Measurements from ENCODE around the gene PHRF1.
A peak's percentile ranks its signal among the peaks of the same experiment; 100 is the strongest.

Gene PHRF1

DNA sequence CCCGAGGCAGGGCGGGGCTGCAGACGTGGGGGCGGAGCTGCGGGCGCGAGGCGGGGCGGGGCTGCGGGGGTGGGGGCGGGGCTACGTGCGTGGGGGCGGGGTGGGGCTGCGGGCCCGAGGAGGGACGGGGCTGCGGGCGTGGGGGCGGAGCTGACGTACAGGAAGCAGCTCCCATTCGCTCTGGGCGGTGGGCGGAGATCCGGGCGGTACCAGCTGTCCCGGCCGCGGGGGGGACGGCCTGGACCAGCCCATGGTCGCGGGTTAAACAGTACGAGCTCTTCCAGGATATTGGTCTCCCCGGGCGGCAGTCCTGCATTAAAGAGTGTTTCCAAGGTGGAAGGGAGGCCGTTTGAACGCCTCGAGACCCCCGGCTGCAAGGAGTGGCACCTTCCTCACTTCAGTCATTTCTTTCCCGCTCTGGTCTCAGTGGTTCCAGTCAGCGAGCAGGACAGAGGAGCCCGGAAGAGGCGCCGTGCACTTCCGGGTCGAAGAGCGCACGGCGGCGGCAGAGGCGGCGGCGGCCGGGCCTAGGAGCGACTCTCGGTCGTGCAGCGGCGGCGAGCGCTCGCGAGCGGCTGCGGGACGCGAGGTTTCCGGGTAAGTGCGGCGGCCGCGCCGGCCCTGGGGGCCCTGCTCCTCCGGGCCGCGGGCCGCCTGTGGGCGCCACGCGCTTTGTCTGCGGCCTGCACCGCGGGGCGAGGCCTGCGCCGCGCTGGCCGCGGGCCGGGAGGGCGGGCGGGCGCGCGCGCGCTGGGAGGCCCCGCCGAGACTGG, at the start of gene PHRF1:
TSS of gene PHRF1 (plus strand) at position 475 of the 773 bp plus-strand sequence. CDS start 5,043 bp downstream, outside the sequence.
- in situ Hi-C loops (cut with HindIII; ENCODE audit: low sequenced_read_pairs) = no loop called here
- peak within 1 kb of the TSS; percentile 72 for H3K4me3 ChIP-seq (ENCODE audit: low read depth, low read length)
- no peak for TF ChIP-seq CTCF (IDR thresholded peaks at IDR 0.05; ENCODE audit: low read depth, low read length, missing control alignments)
- DNase-seq (ENCODE audit: low read depth) = peak; percentile 80

DNA sequence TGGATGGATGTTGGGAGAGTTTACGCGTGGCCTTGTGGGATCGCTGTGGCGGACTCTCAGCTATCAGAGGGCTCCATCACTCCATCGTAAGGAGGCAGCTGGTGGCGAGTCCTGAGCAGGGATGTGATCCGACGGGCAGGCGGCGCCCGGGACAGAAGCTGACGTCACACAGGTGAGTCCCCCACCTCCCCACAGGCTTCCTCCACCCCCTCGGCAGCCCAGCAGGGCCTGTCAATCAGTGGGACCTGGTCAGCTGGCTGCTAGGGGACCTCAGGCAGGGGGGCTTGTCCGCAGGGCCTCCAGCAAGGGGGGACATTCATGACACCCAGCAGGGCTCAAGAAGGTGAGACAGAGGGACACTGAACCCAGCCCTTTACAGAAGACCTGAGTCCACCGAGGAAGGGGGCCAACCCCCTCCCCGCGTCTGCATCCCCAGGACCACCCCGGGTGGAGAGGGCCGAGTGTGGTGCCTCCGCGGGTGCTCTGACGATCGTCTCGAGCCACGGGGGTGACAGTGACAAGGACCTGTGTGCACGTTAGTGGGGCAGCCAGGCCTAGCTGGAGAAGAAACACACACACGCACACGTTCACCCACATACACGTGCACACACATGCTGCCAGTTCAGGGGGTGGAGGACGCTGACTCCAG, 48.0 kb upstream of the PHRF1 start:
- no peak for TF ChIP-seq CTCF (IDR thresholded peaks at IDR 0.05; ENCODE audit: low read depth, low read length, missing control alignments)
- no peak for DNase-seq (ENCODE audit: low read depth)
- H3K4me3 ChIP-seq (ENCODE audit: low read depth, low read length) = no peak overlapping the region
- in situ Hi-C loops (cut with HindIII; ENCODE audit: low sequenced_read_pairs) = no loop called here

- H3K4me3 ChIP-seq (ENCODE audit: low read depth, low read length) = no peak overlapping the region
- in situ Hi-C loops (cut with HindIII; ENCODE audit: low sequenced_read_pairs) = no loop called here
- no peak for DNase-seq (ENCODE audit: low read depth)
- TF ChIP-seq CTCF (IDR thresholded peaks at IDR 0.05; ENCODE audit: low read depth, low read length, missing control alignments) = no peak
Measured at GRCh38 chr11:528815-529727, 47.2 kb upstream of the PHRF1 start.

GRCh38 chr11:529728-530411, 46.4 kb upstream of the PHRF1 start:
- no peak for DNase-seq (ENCODE audit: low read depth)
- no peak for TF ChIP-seq CTCF (IDR thresholded peaks at IDR 0.05; ENCODE audit: low read depth, low read length, missing control alignments)
- no peak overlapping the region for H3K4me3 ChIP-seq (ENCODE audit: low read depth, low read length)
- in situ Hi-C loops (cut with HindIII; ENCODE audit: low sequenced_read_pairs) = no loop called here

GRCh38 chr11:530960-531831, 45.1 kb upstream of the PHRF1 start:
- H3K4me3 ChIP-seq (ENCODE audit: low read depth, low read length) = no peak overlapping the region
- TF ChIP-seq CTCF (IDR thresholded peaks at IDR 0.05; ENCODE audit: low read depth, low read length, missing control alignments) = no peak
- in situ Hi-C loops (cut with HindIII; ENCODE audit: low sequenced_read_pairs) = no loop called here
- no peak for DNase-seq (ENCODE audit: low read depth)
